K562 (cell line): Measurements from ENCODE around the gene PRR35.

Source experiments
- PTRF ChIP-seq: fragments of 450-650 bp; IDR thresholded peaks from 2 replicates; pipeline ENCODE4 v1.6.1; 2016; ENCODE audit warnings: mild to moderate bottlenecking, missing genetic modification characterization, missing compliant biosample characterization
- SOX6 ChIP-seq: fragments of 450-650 bp; IDR thresholded peaks from 2 replicates; pipeline ENCODE4 v1.6.1; 2014; ENCODE audit warnings: mild to moderate bottlenecking
- TRIM24 ChIP-seq, 2 experiments: fragments of 450-650 bp; IDR thresholded peaks; 2 replicates each; pipeline ENCODE4 v1.6.1; 2016
- ZC3H8 ChIP-seq: fragments of 450-650 bp; IDR thresholded peaks from 2 replicates; pipeline ENCODE4 v1.6.1; 2017

- TF ChIP-seq TRIM24 (IDR thresholded peaks at IDR 0.05): no peak
- TF ChIP-seq PTRF (tag): no peak
- no peak for TF ChIP-seq ZC3H8
- TF ChIP-seq SOX6: no peak
Observed at GRCh38 chr16:576823-577201, 16.6 kb downstream of the PRR35 start.
